ENCODE measurements around the gene KNDC1.

- TF ChIP-seq CTCF (IDR thresholded peaks at IDR 0.05) (no peak), POLR2AphosphoS5 (IDR thresholded peaks at IDR 0.05) (no peak), POLR2A (IDR thresholded peaks at IDR 0.05) (no peak)
These were observed 27.3 kb downstream of the KNDC1 start for GRCh38 chr10:133187091-133187905.
